K562 (cell line): ENCODE measurements around the gene DIPK1B. TPM values are rescaled to one million over a fixed set of nuclear protein-coding genes. Genes with fewer than 3 reads are reported as not detected.

Experiments used
- ARHGAP35 ChIP-seq: fragments of 450-650 bp; IDR thresholded peaks from 2 replicates; pipeline ENCODE4 v1.6.1; 2018; ENCODE audit not compliant: partially characterized antibody
- BCOR ChIP-seq: fragments of 450-650 bp; IDR thresholded peaks from 2 replicates; pipeline ENCODE4 v1.6.1; 2016
- CREBBP ChIP-seq: IDR thresholded peaks from one replicate; pipeline ENCODE4 v1.6.1; 2012; ENCODE audit warnings: low read depth, mild to moderate bottlenecking, control low read depth, inconsistent platforms, low read length
- GATAD2A ChIP-seq: fragments of 450-650 bp; IDR thresholded peaks from 2 replicates; pipeline ENCODE4 v1.6.1; 2017
- HDGF ChIP-seq: fragments of 450-650 bp; IDR thresholded peaks from 2 replicates; pipeline ENCODE4 v1.6.1; 2016
- HNRNPH1 ChIP-seq: fragments of 200-400 bp; formaldehyde crosslinking; optimal IDR thresholded peaks from 2 replicates; pipeline ENCODE3; 2017; ENCODE audit warnings: low read depth, mild to moderate bottlenecking, low read length, moderate library complexity
- HOXB6 ChIP-seq: fragments of 250-450 bp; sonication (Bioruptor Pico); IDR thresholded peaks from 2 replicates; pipeline ENCODE4 v1.5.1; 2022; ENCODE audit warnings: mild to moderate bottlenecking, borderline replicate concordance
- KAT7 ChIP-seq: sonication (generic); formaldehyde crosslinking; IDR thresholded peaks from 2 replicates; pipeline ENCODE4 v1.8.0; 2022; ENCODE audit warnings: missing genetic modification reagents, mild to moderate bottlenecking, borderline replicate concordance
- KDM5B ChIP-seq: fragments of 200-600 bp; sonication (generic); IDR thresholded peaks from 2 replicates; pipeline ENCODE4 v1.6.1; 2012; ENCODE audit warnings: low read depth, mild to moderate bottlenecking, moderate library complexity, low read length, control low read depth, inconsistent platforms; ENCODE audit not compliant: insufficient replicate concordance
- NCOA2 ChIP-seq, 2 experiments: fragments of 450-650 bp; IDR thresholded peaks; 2 replicates each; pipeline ENCODE4 v1.6.1; 2018; ENCODE audit warnings: mild to moderate bottlenecking in 2 of 2, moderate library complexity in 1 of 2; ENCODE audit not compliant: partially characterized antibody in 2 of 2
- NRF1 ChIP-seq, 2 experiments: fragments of 450-650 bp; IDR thresholded peaks in 1 of 2; conservative IDR thresholded peaks in 1 of 2; 2 replicates each; pipeline ENCODE4 v1.6.1; 2014; ENCODE audit warnings: mild to moderate bottlenecking in 2 of 2
- PHTF2 ChIP-seq: fragments of 250-450 bp; sonication (Bioruptor Pico); IDR thresholded peaks from 2 replicates; pipeline ENCODE4 v1.5.0; 2021; ENCODE audit warnings: mild to moderate bottlenecking
- POLR2AphosphoS2 ChIP-seq: IDR thresholded peaks from 2 replicates; pipeline ENCODE4 v1.6.1; 2012; ENCODE audit warnings: low read length, improper control_type of control experiment
- SIN3A ChIP-seq, 2 experiments: fragments of 150-350 bp in 1 of 2; IDR thresholded peaks; 2 replicates each; pipeline ENCODE4 v1.6.1; 2011 to 2016; ENCODE audit warnings: borderline replicate concordance in 2 of 2, low read depth in 2 of 2, low read length in 2 of 2, mild to moderate bottlenecking in 2 of 2, moderate library complexity in 2 of 2; ENCODE audit not compliant: control insufficient read depth in 1 of 2
- SUPT5H ChIP-seq: fragments of 450-650 bp; IDR thresholded peaks from 2 replicates; pipeline ENCODE4 v1.6.1; 2016
- ZBTB33 ChIP-seq: sonication (generic); formaldehyde crosslinking; IDR thresholded peaks from 2 replicates; pipeline ENCODE4 v1.8.1; 2023; ENCODE audit warnings: mild to moderate bottlenecking, missing genetic modification reagents
- ZNF518B ChIP-seq: fragments of 250-450 bp; sonication (Bioruptor Pico); IDR thresholded peaks from 2 replicates; pipeline ENCODE4 v1.5.0; 2021; ENCODE audit warnings: mild to moderate bottlenecking, moderate library complexity
- ZNF589 ChIP-seq: fragments of 200-800 bp; sonication (Bioruptor generic); IDR thresholded peaks from 2 replicates; pipeline ENCODE4 v1.6.1; 2016; ENCODE audit warnings: low read depth, missing genetic modification characterization, missing compliant biosample characterization
- ZNF668 ChIP-seq: fragments of 250-450 bp; sonication (Bioruptor Pico); IDR thresholded peaks from 2 replicates; pipeline ENCODE4 v1.8.0; 2022; ENCODE audit warnings: mild to moderate bottlenecking, inconsistent platforms
- polyA plus RNA-seq, 8 experiments: library from polyadenylated mRNA; depleted of rRNA in 4 of 8; stranded (reverse) in 5 of 8; unstranded in 3 of 8; fragments of >200 nt; fragmentation: Nextera tagmentation in 2 of 8; fragmentation: Illumina TruSeq in 1 of 8; extraction: Ambion mirVana in 2 of 8; extraction: Trizol in 1 of 8; gene quantifications; 2 replicates each; pipeline versions ENCODE4 v1.2.1 to v1.2.3, GENCODE V29; 2011 to 2014; ENCODE audit warnings: inconsistent platforms in 1 of 8, missing spikeins in 1 of 8
- total RNA-seq, 7 experiments: library from RNA; depleted of rRNA in 6 of 7; stranded (reverse); fragments of >200 nt in 6 of 7; fragmentation: Illumina TruSeq in 2 of 7; extraction: Trizol in 2 of 7; gene quantifications; 2 replicates each; pipeline versions ENCODE4 v1.2.1 to v1.2.3, GENCODE V29; 2011 to 2021; ENCODE audit warnings: low replicate concordance in 1 of 7
- TF ChIP-seq, protein P1 (sequence below): sonication (generic); formaldehyde crosslinking; IDR thresholded peaks from 2 replicates; pipeline ENCODE4 v1.8.0; 2022; ENCODE audit warnings: mild to moderate bottlenecking, low read depth, missing genetic modification reagents
- TF ChIP-seq, protein P2 (sequence below): fragments of 450-650 bp; conservative IDR thresholded peaks from 2 replicates; pipeline ENCODE4 v1.6.1; 2016; ENCODE audit warnings: missing genetic modification characterization, low read depth, mild to moderate bottlenecking, missing compliant biosample characterization, moderate library complexity

DIPK1B gene
- total and polyA plus RNA-seq, 9 of the 15 experiments (the other 6 are each of a cell fraction or from before 2014, with no cell fraction given): 0.08 to 22.3 (median 5.9) TPM

GRCh38 chr9:136669791-136670464 is 42.4 kb upstream of the DIPK1B start (continued):
- no peak for TF ChIP-seq ZNF518B (CRISPR knock-in tag)
- no peak for TF ChIP-seq ARHGAP35
- no peak for TF ChIP-seq PHTF2 (CRISPR knock-in tag)
- TF ChIP-seq HOXB6 (CRISPR knock-in tag): no peak
- TF ChIP-seq NCOA2 (IDR thresholded peaks at IDR 0.05; ENCODE audit: partially characterized antibody in 2 of 2): no peak
- TF ChIP-seq HDGF: no peak
- TF ChIP-seq GATAD2A: no peak
- TF ChIP-seq ZNF668 (CRISPR knock-in tag): no peak
- TF ChIP-seq, protein P1, sequence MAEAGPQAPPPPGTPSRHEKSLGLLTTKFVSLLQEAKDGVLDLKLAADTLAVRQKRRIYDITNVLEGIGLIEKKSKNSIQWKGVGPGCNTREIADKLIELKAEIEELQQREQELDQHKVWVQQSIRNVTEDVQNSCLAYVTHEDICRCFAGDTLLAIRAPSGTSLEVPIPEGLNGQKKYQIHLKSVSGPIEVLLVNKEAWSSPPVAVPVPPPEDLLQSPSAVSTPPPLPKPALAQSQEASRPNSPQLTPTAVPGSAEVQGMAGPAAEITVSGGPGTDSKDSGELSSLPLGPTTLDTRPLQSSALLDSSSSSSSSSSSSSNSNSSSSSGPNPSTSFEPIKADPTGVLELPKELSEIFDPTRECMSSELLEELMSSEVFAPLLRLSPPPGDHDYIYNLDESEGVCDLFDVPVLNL (CRISPR knock-in tag): no peak
- 0 out of 2 replicates have a peak, but pooled peaks have one; percentile 50 for TF ChIP-seq POLR2AphosphoS2
- no peak for TF ChIP-seq HNRNPH1
- TF ChIP-seq, protein P2, sequence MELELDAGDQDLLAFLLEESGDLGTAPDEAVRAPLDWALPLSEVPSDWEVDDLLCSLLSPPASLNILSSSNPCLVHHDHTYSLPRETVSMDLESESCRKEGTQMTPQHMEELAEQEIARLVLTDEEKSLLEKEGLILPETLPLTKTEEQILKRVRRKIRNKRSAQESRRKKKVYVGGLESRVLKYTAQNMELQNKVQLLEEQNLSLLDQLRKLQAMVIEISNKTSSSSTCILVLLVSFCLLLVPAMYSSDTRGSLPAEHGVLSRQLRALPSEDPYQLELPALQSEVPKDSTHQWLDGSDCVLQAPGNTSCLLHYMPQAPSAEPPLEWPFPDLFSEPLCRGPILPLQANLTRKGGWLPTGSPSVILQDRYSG (tag): no peak
- no peak for TF ChIP-seq CREBBP
- no peak for TF ChIP-seq SIN3A (IDR thresholded peaks at IDR 0.05; ENCODE audit: borderline replicate concordance in 2 of 2, control insufficient read depth in 1 of 2, low read depth in 2 of 2, low read length in 2 of 2)
- TF ChIP-seq KAT7 (CRISPR knock-in tag): no peak
- TF ChIP-seq KDM5B: peak; percentile 25
- no peak for TF ChIP-seq ZNF589 (CRISPR knock-in tag)
- TF ChIP-seq BCOR: no peak
- TF ChIP-seq NRF1 (conservative IDR thresholded peaks at IDR 0.05 in 1 of 2, IDR thresholded peaks at IDR 0.05 in 1 of 2): no peak
- peak; percentile 69 for TF ChIP-seq SUPT5H
- TF ChIP-seq ZBTB33 (CRISPR knock-in tag): peak; percentile 74; the same call in 1 of the 2 replicates
